ENCODE data around the gene HDAC11.

- no peak for TF ChIP-seq CTCF (conservative IDR thresholded peaks at IDR 0.05)
- TF ChIP-seq ZFX (IDR thresholded peaks at IDR 0.05) = no peak
Observed at GRCh38 chr3:13522236-13522635, 42.1 kb downstream of the HDAC11 start.
